ENCODE results near the gene RBFOX2. TPM values are rescaled to one million over a fixed set of nuclear protein-coding genes. Genes with fewer than 3 reads are reported as not detected.
"Not testable (repeated sequence)": the region's sequence is repeated elsewhere in the genome, so short reads cannot be mapped to it uniquely, and the experiment has no call there.

The RBFOX2 gene
- total RNA-seq, 1 donor from 2014 or later, result 70.0 TPM

DNA sequence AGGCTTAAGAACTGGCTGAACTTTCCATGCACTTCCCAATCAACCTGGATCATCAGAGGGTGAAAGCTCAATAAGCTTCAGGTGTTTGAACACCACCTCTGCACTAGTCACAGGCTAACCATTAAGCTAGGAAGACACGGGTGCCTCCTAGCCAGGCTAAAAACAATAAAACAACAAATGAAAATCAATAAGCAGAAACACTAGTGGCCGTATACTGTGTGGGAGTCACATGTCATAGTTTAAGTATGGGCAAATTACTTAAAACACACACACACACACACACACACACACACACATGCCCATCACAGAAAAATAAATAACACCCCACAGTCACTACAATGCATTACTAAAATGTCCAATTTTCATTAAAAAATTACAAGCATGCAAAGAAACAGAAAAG, 225.7 kb downstream of the RBFOX2 start:
- peaks cover 20% of the 10 kb centered on the region for H3K4me1 ChIP-seq

DNA sequence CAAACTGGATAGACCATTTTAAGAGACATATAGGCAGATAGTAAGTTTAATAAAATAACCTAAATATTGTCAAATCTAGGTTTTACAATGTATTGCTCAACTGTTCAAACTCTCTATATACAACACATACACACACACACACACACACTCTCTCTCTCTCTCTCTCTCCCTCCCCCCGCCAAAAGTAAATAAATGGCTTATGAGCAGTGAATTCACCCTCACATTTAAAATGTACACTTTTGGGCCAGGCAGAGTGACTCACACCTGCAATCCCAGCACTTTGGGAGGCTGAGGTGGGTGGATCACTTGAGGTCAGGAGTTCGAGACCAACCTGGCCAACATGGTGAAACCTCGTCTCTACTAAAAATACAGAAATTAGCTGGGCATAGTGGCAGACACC, 227.3 kb downstream of the RBFOX2 start:
- H3K36me3 ChIP-seq; H3K27ac ChIP-seq; DNase-seq (ENCODE audit: extremely low spot score in 2 of 2); H3K9me3 ChIP-seq; H3K4me3 ChIP-seq; H3K27me3 ChIP-seq; intact Hi-C loops (cut with DNase I): not testable (repeated sequence)
- peaks cover 20% of the 10 kb centered on the region for H3K4me1 ChIP-seq

More for the DNA sequence above, 225.7 kb downstream of the RBFOX2 start:
- intact Hi-C loops (cut with DNase I), result no loop called here
- Histone ChIP-seq H3K9me3 (no peaks in the 10 kb centered on the region), H3K27ac (no peak overlapping the region), H3K4me3 (no peak overlapping the region), H3K36me3 (no peaks in the 10 kb centered on the region), H3K27me3 (no peaks in the 10 kb centered on the region)
- DNase-seq (ENCODE audit: extremely low spot score in 2 of 2), result no peak
- no peak for TF ChIP-seq POLR2A (IDR thresholded peaks at IDR 0.05)
- TF ChIP-seq, protein P1, sequence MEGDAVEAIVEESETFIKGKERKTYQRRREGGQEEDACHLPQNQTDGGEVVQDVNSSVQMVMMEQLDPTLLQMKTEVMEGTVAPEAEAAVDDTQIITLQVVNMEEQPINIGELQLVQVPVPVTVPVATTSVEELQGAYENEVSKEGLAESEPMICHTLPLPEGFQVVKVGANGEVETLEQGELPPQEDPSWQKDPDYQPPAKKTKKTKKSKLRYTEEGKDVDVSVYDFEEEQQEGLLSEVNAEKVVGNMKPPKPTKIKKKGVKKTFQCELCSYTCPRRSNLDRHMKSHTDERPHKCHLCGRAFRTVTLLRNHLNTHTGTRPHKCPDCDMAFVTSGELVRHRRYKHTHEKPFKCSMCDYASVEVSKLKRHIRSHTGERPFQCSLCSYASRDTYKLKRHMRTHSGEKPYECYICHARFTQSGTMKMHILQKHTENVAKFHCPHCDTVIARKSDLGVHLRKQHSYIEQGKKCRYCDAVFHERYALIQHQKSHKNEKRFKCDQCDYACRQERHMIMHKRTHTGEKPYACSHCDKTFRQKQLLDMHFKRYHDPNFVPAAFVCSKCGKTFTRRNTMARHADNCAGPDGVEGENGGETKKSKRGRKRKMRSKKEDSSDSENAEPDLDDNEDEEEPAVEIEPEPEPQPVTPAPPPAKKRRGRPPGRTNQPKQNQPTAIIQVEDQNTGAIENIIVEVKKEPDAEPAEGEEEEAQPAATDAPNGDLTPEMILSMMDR (IDR thresholded peaks at IDR 0.05), result no peak
- TF ChIP-seq POLR2AphosphoS5 (IDR thresholded peaks at IDR 0.05; ENCODE audit: insufficient read depth in 1 of 2, low read depth in 1 of 2), result no peak

DNA sequence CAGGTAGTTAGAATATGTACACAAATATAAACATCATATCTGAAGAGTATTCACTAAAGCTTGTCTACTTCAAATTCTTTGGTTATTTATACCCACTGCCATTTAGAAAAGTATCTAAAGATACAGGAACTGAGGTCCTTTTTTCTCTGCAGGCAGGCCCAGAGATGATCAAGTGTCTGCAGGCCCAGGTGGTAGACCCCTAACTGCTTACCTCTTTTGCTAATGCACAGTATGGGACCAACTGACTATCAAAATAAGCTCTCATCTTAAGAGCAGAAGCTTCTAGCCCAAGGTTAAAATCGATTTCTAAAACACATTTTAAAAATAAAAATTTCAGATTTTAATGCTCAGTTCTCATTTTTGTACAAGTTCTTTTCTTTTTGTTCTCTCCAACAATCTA, 229.5 kb downstream of the RBFOX2 start:
- Histone ChIP-seq H3K27ac (no peak overlapping the region), H3K4me1 (peaks cover 33% of the 10 kb centered on the region), H3K4me3 (no peak overlapping the region), H3K9me3 (no peaks in the 10 kb centered on the region), H3K36me3 (no peaks in the 10 kb centered on the region), H3K27me3 (no peaks in the 10 kb centered on the region)
- TF ChIP-seq POLR2AphosphoS5 (IDR thresholded peaks at IDR 0.05; ENCODE audit: insufficient read depth in 1 of 2, low read depth in 1 of 2), result no peak
- TF ChIP-seq POLR2A (IDR thresholded peaks at IDR 0.05), result no peak
- TF ChIP-seq, protein P1 (IDR thresholded peaks at IDR 0.05), result no peak
- no peak for DNase-seq (ENCODE audit: extremely low spot score in 2 of 2)
- intact Hi-C loops (cut with DNase I), result no loop called here

DNA sequence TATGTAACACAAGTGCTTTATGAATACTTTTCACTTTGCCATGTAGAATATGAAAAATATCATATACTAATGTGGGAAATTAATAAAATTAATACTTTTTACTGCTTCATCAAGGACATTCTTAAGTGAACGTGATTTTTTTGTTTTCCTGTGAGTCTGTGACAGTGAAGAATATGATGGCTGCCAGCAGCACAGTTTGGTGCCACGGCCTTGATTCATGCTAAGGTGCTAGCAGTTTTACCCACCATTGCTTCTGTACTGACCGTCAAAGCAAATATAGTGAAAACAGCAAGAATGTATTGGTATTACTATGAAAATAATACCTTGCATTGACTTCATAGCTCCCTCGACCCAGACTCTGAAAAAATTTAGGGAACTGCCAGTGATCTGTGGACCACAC, 231.2 kb downstream of the RBFOX2 start:
- Histone ChIP-seq H3K4me1 (peaks cover 27% of the 10 kb centered on the region), H3K27ac (no peak overlapping the region), H3K4me3 (no peak overlapping the region), H3K27me3 (no peaks in the 10 kb centered on the region), H3K36me3 (no peaks in the 10 kb centered on the region), H3K9me3 (no peaks in the 10 kb centered on the region)
- TF ChIP-seq POLR2AphosphoS5 (IDR thresholded peaks at IDR 0.05; ENCODE audit: insufficient read depth in 1 of 2, low read depth in 1 of 2) (no peak), POLR2A (IDR thresholded peaks at IDR 0.05) (no peak)
- TF ChIP-seq, protein P1 (IDR thresholded peaks at IDR 0.05), result no peak
- DNase-seq (ENCODE audit: extremely low spot score in 2 of 2), result no peak
- intact Hi-C loops (cut with DNase I), result no loop called here

DNA sequence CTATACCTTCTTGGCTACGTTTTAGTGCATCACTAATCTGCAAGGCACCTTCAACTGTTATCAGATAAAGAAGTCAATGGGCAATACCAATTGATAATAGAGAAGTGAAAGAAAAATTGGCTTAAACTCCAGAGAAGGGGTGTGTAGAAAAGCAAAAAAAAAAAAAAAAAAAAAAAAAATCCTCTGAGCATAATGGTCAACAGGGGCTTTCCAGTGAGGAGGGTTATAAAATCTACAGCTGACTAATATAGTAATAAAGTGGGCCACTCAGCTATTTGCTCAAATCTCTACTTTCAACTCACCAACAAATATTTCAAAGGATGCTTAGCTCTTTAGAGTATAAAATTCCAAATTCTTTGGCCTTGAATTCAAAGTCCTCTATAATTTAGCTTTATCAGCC, 233.1 kb downstream of the RBFOX2 start:
- Histone ChIP-seq H3K9me3 (no peaks in the 10 kb centered on the region), H3K36me3 (no peaks in the 10 kb centered on the region), H3K4me1 (peaks cover 17% of the 10 kb centered on the region), H3K4me3 (no peak overlapping the region), H3K27me3 (no peaks in the 10 kb centered on the region), H3K27ac (no peak overlapping the region)
- intact Hi-C loops (cut with DNase I), result no loop called here
- TF ChIP-seq, protein P1 (IDR thresholded peaks at IDR 0.05), result no peak
- TF ChIP-seq POLR2AphosphoS5 (IDR thresholded peaks at IDR 0.05; ENCODE audit: insufficient read depth in 1 of 2, low read depth in 1 of 2) (no peak), POLR2A (IDR thresholded peaks at IDR 0.05) (no peak)
- no peak for DNase-seq (ENCODE audit: extremely low spot score in 2 of 2)

DNA sequence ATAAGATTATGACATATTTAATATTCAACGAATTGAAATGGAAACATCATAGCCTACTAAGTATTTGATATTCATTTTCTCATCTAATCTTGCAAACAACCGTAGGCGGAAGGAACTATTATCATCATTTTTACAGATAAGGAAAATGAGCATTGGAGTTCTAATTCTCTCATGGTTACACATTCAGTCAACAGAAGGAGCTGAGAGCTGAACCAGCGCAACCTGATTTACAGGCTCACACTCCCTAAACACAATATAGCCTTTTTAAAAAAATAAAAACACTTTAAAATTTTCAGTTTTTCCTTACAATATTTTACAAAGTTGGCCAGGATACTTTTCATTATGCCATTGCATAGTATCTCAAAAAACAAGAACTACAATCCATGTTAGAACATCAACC, 236.1 kb downstream of the RBFOX2 start:
- no peak overlapping the region for H3K27ac ChIP-seq

DNA sequence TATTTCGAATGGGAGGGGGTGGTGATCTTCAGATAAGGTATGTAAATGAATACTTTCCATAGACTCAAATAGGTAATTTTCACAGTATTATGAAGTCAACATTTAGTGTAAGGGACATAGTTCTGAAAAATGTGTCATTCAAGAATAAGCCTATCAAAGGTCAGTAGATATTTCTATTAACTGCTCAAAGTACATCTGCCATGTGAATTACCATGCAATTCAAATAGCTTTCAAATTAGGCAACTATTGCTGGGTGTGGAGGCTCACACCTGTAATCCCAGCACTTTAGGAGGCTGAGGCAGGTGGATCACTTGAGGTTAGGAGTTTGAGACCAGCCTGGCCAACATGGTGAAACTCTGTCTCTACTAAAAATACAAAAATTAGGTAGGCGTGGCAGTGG, 236.8 kb downstream of the RBFOX2 start:
- H3K27ac ChIP-seq; H3K27me3 ChIP-seq; H3K9me3 ChIP-seq; DNase-seq (ENCODE audit: extremely low spot score in 2 of 2); H3K4me3 ChIP-seq; intact Hi-C loops (cut with DNase I); H3K36me3 ChIP-seq: not testable (repeated sequence)
- H3K4me1 ChIP-seq, result peaks cover 18% of the 10 kb centered on the region

More for the DNA sequence above, 236.1 kb downstream of the RBFOX2 start:
- no peaks in the 10 kb centered on the region for H3K9me3 ChIP-seq
- H3K36me3 ChIP-seq, result no peaks in the 10 kb centered on the region
- H3K4me3 ChIP-seq, result no peak overlapping the region
- TF ChIP-seq POLR2A (IDR thresholded peaks at IDR 0.05) (no peak), POLR2AphosphoS5 (IDR thresholded peaks at IDR 0.05; ENCODE audit: insufficient read depth in 1 of 2, low read depth in 1 of 2) (no peak)
- TF ChIP-seq, protein P1 (IDR thresholded peaks at IDR 0.05), result no peak
- intact Hi-C loops (cut with DNase I), result no loop called here
- no peaks in the 10 kb centered on the region for H3K27me3 ChIP-seq
- H3K4me1 ChIP-seq, result peaks cover 17% of the 10 kb centered on the region
- DNase-seq (ENCODE audit: extremely low spot score in 2 of 2), result no peak
